GM21786 (cell line): ENCODE measurements around the gene SPRR2G.
"Not testable (repeated sequence)": the region's sequence is repeated elsewhere in the genome, so short reads cannot be mapped to it uniquely, and the experiment has no call there.

Experiments
- ATAC-seq: cut with Tn5 transposase; IDR thresholded peaks from one replicate; pipeline ENCODE4 v1.9.1; 2021; ENCODE audit not compliant: unreplicated experiment

SPRR2G gene

DNA sequence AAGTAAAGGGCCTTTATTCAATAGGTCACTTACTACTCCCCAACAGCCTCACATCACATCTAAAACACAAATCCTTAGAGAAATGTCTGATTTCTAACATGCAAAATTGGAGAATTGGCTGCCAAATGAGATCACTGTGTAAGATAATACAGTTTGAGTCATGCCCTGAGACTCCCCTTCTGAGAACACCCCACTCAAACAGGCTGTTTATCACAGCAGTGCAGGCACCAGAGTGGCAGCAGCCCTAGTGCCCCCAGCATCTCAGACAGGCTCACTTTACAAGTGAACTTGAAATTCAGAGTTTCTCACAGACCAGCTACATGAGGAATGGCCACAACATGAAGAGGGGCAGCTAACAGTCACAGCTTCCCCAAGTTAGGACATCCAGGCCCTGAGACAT is 35.4 kb downstream of the SPRR2G start:
- not testable (repeated sequence) for ATAC-seq

DNA sequence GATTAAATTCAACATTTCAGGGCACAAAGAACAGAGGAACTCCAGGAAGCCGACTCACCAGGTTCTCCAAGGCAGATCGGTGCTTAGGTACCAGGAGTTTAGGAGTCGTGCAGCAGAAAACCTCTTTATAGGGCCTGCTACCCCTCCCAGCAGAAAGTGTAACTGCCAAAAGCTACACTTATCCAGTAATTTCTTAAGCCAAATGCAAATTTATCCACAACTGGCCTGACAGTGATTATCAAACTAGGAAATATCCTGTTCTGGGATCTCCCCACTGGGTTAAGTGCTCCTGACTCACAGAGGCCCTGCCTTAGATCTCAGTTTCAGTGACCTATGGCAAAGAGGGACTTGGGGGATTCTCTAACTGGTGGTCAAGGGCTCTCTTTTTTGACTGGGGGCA is 37.3 kb downstream of the SPRR2G start, which contains the start of gene SPRR2F:
SPRR2F (minus strand) TSS at position 101 of the 400 bp plus-strand sequence. CDS start 783 bp downstream, outside the sequence.
- ATAC-seq = no peak

DNA sequence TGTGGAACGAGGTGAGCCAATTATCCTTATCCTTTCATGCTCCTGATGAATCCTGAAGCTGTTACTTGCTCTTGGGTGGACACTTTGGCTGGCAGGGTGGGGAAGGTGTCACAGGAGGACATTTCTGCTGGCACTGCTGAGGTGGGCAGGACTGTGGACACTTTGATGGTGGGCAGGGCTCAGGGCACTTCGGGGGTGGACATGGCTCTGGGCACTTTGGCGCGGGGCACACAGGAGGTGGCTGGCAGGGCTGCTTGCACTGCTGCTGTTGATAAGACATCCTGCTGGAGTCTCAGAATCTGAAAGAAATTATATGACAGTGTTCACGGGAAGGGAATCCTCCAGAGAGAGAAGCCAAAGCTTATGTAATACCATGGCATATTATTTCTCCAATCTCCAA is 38.2 kb downstream of the SPRR2G start:
- ATAC-seq = not testable (repeated sequence)

DNA sequence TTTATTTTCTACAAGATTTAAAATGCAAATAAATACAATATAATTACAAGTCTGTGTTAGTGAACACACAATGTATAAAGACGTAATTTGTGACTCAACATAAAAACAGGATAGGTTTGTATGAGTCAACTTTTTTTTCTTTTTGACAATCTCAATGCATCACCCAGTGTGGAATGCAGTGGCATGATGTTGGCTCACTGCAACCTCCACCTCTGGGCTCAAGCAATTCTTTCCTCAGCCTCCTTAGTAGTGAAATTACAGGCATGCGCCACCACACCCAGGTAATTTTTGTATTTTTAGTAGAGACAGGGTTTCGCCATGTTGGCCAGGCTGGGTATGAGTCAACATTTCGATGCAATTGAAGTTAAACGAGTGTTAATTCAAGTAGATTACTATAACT is 50.4 kb downstream of the SPRR2G start:
- ATAC-seq = no peak
